K562 (cell line): ENCODE results near the gene CAMSAP3.

Source experiments
- BRF1 ChIP-seq: IDR thresholded peaks from 3 replicates; pipeline ENCODE4 v1.6.1; 2011; ENCODE audit warnings: borderline replicate concordance, mild to moderate bottlenecking; ENCODE audit not compliant: insufficient read length; ENCODE audit errors: extremely low read depth
- CTCF ChIP-seq, 3 experiments: IDR thresholded peaks in 2 of 3; conservative IDR thresholded peaks in 1 of 3; 2 replicates each; pipeline ENCODE4 v1.5.1; 2011 to 2012; ENCODE audit warnings: low read length in 3 of 3, mild to moderate bottlenecking in 3 of 3, control low read depth in 2 of 3, improper control_type of control experiment in 1 of 3, inconsistent platforms in 1 of 3, low read depth in 1 of 3, mixed read lengths in 1 of 3, moderate library complexity in 1 of 3; ENCODE audit not compliant: insufficient read depth in 2 of 3
- L3MBTL2 ChIP-seq: fragments of 450-650 bp; IDR thresholded peaks from 2 replicates; pipeline ENCODE4 v1.6.1; 2016; ENCODE audit warnings: mild to moderate bottlenecking, moderate library complexity
- SP2 ChIP-seq: IDR thresholded peaks from 2 replicates; pipeline ENCODE4 v1.6.1; 2011; ENCODE audit warnings: mild to moderate bottlenecking, low read depth, low read length, moderate library complexity; ENCODE audit not compliant: poor library complexity, severe bottlenecking; ENCODE audit errors: extremely low read depth
- ZNF699 ChIP-seq: fragments of 250-450 bp; sonication (Bioruptor Pico); IDR thresholded peaks from 2 replicates; pipeline ENCODE4 v1.8.0; 2021; ENCODE audit warnings: mild to moderate bottlenecking, moderate library complexity; ENCODE audit not compliant: insufficient replicate concordance
- TF ChIP-seq, protein P1 (sequence below): fragments of 150-350 bp; conservative IDR thresholded peaks from 2 replicates; pipeline ENCODE4 v1.6.1; 2014; ENCODE audit warnings: low read length

DNA sequence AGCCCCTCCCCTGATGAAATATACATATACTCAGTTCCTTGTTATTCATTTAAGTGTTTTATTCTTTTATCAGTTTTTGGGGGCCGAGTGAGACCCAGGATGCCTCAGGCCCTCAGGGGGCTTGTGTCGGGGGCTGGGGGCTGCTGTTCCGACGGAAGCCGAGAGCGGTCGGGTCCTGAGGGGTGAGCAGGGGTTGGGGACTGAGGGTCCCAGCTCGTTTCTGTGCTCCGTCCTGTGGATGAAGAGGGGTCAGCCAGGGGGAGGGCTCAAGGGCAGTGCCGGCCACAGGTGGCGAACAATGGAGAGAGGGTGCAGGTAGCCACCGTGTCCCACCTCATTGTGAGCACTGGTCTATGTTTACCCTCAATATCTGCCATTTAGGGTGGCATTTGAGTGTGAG is 35.9 kb downstream of the CAMSAP3 start:
- TF ChIP-seq SP2 = no peak
- TF ChIP-seq L3MBTL2 = no peak
- TF ChIP-seq BRF1 = no peak
- TF ChIP-seq CTCF (IDR thresholded peaks at IDR 0.05 in 2 of 3, conservative IDR thresholded peaks at IDR 0.05 in 1 of 3; ENCODE audit: insufficient read depth in 2 of 3, low read depth in 1 of 3, low read length in 3 of 3) = no peak
- TF ChIP-seq, protein P1, sequence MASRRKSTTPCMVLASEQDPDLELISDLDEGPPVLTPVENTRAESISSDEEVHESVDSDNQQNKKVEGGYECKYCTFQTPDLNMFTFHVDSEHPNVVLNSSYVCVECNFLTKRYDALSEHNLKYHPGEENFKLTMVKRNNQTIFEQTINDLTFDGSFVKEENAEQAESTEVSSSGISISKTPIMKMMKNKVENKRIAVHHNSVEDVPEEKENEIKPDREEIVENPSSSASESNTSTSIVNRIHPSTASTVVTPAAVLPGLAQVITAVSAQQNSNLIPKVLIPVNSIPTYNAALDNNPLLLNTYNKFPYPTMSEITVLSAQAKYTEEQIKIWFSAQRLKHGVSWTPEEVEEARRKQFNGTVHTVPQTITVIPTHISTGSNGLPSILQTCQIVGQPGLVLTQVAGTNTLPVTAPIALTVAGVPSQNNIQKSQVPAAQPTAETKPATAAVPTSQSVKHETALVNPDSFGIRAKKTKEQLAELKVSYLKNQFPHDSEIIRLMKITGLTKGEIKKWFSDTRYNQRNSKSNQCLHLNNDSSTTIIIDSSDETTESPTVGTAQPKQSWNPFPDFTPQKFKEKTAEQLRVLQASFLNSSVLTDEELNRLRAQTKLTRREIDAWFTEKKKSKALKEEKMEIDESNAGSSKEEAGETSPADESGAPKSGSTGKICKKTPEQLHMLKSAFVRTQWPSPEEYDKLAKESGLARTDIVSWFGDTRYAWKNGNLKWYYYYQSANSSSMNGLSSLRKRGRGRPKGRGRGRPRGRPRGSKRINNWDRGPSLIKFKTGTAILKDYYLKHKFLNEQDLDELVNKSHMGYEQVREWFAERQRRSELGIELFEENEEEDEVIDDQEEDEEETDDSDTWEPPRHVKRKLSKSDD = no peak
- no peak for TF ChIP-seq ZNF699 (CRISPR knock-in tag)
